ENCODE results near the gene ANKRD30B.
"Not testable (repeated sequence)": the region's sequence is repeated elsewhere in the genome, so short reads cannot be mapped to it uniquely, and the experiment has no call there.

ANKRD30B gene

DNA sequence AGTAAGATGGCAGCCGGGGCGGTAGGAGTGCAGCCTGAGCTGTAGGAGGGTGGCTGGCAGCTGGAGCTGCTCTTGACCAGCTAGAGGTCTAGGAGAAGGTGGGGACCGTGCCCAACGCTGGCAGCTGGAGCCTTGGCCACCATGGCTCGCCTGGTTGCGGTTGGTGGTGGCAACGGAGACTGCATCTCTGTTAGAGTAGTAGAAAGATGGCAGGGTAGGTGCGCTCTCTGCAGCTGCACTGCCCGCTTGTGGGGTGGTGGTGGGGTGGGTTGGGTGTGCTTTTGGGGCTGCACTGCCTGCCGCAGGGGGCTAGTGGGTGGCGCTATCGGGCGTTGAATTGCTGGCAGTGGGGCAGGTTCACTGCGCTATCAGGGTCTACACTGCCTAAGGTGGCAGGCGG lies 118.5 kb downstream of the ANKRD30B start:
- H3K27ac ChIP-seq (ENCODE audit: low read length, poor library complexity, severe bottlenecking); H4K8ac ChIP-seq (ENCODE audit: low read length); H4K91ac ChIP-seq (ENCODE audit: low read length); H3K79me1 ChIP-seq (replicated peaks; ENCODE audit: low read length, poor library complexity, severe bottlenecking); H3K4me1 ChIP-seq (ENCODE audit: control insufficient read depth, insufficient read depth, low read depth, low read length); H2AFZ ChIP-seq (ENCODE audit: low read depth, low read length); H2BK15ac ChIP-seq (ENCODE audit: low read depth, poor library complexity, severe bottlenecking); H3K18ac ChIP-seq (ENCODE audit: low read depth in 1 of 2, low read length in 2 of 2); H2BK12ac ChIP-seq (ENCODE audit: low read length in 2 of 2); H3K14ac ChIP-seq (ENCODE audit: low read length in 2 of 2); H3K36me3 ChIP-seq (ENCODE audit: control insufficient read depth in 1 of 2, insufficient read depth in 2 of 2, low read depth in 1 of 2, low read length in 2 of 2); H3K23ac ChIP-seq (ENCODE audit: low read length in 2 of 2); H3K9me3 ChIP-seq (ENCODE audit: control insufficient read depth, low read length); H3K9ac ChIP-seq (ENCODE audit: low read length); H2AK5ac ChIP-seq (ENCODE audit: low read length, severe bottlenecking); H3K4ac ChIP-seq (ENCODE audit: low read depth in 1 of 2, low read length in 2 of 2); H3K27me3 ChIP-seq (ENCODE audit: control insufficient read depth in 1 of 2, insufficient read depth in 1 of 2, low read length in 2 of 2); H2BK5ac ChIP-seq (ENCODE audit: low read depth, low read length, poor library complexity, severe bottlenecking); H3K4me2 ChIP-seq (ENCODE audit: low read length, poor library complexity, severe bottlenecking); DNase-seq; H3K4me3 ChIP-seq (ENCODE audit: insufficient read depth in 1 of 2, low read depth in 1 of 2, low read length in 2 of 2); H2BK120ac ChIP-seq (ENCODE audit: low read depth, low read length): not testable (repeated sequence)
- WGBS: 91% methylated on average over 14 of the region's 15 CpGs

DNA sequence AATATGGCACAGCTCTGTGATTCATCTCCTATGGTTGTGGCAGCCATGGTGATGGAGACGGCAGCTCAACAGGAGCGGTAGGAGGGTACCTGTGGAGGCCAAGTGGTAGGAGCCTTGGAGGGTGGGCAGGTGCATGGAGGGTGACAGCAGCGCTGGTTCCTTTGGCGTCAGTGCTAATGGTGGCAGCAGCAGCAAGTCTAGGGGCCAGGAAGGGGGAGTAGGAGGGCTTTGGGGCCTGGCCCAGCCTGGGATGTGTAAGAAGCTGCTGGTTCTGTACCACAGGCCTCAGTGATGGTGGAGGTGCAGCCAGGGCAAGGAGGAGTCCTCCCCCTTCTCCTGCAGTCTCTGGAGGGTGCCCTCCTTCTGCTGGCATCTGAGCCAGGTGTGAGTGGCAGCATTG lies 120.0 kb downstream of the ANKRD30B start:
- not testable (repeated sequence) for H3K4me1 ChIP-seq (ENCODE audit: control insufficient read depth, insufficient read depth, low read depth, low read length); H2AFZ ChIP-seq (ENCODE audit: low read depth, low read length); H2AK5ac ChIP-seq (ENCODE audit: low read length, severe bottlenecking); H2BK120ac ChIP-seq (ENCODE audit: low read depth, low read length); H3K9me3 ChIP-seq (ENCODE audit: control insufficient read depth, low read length); DNase-seq; H3K27ac ChIP-seq (ENCODE audit: low read length, poor library complexity, severe bottlenecking); H2BK15ac ChIP-seq (ENCODE audit: low read depth, poor library complexity, severe bottlenecking); H4K8ac ChIP-seq (ENCODE audit: low read length); H3K27me3 ChIP-seq (ENCODE audit: control insufficient read depth in 1 of 2, insufficient read depth in 1 of 2, low read length in 2 of 2); H3K18ac ChIP-seq (ENCODE audit: low read depth in 1 of 2, low read length in 2 of 2); H3K36me3 ChIP-seq (ENCODE audit: control insufficient read depth in 1 of 2, insufficient read depth in 2 of 2, low read depth in 1 of 2, low read length in 2 of 2); H2BK12ac ChIP-seq (ENCODE audit: low read length in 2 of 2); H3K79me1 ChIP-seq (replicated peaks; ENCODE audit: low read length, poor library complexity, severe bottlenecking); H4K91ac ChIP-seq (ENCODE audit: low read length); H3K4ac ChIP-seq (ENCODE audit: low read depth in 1 of 2, low read length in 2 of 2); H3K4me3 ChIP-seq (ENCODE audit: insufficient read depth in 1 of 2, low read depth in 1 of 2, low read length in 2 of 2); H3K23ac ChIP-seq (ENCODE audit: low read length in 2 of 2); H3K14ac ChIP-seq (ENCODE audit: low read length in 2 of 2); H3K9ac ChIP-seq (ENCODE audit: low read length); H3K4me2 ChIP-seq (ENCODE audit: low read length, poor library complexity, severe bottlenecking); H2BK5ac ChIP-seq (ENCODE audit: low read depth, low read length, poor library complexity, severe bottlenecking)
- WGBS: 67% methylated on average over 4 of the region's 4 CpGs

DNA sequence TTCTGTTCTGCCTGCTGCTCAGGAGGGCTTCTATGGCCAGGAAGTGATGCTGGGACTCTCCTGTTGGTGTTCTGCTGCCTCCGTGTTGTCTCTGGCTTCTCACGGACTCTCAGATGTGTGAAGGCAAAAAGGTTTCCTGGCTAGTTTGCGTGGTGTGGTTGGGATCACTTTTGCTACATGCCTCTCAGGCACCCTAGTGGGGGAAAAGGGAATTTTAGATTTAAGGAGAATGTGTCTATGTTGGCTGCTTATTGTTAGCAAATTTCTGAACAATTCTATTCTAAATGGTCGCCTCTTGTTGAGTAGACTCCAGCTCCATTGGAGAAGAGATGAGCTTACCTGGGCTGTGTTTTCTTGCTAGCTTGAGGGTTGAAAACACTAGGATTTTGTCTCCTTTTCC lies 120.9 kb downstream of the ANKRD30B start:
- H3K9ac ChIP-seq (ENCODE audit: low read length); H3K27ac ChIP-seq (ENCODE audit: low read length, poor library complexity, severe bottlenecking); H3K79me1 ChIP-seq (replicated peaks; ENCODE audit: low read length, poor library complexity, severe bottlenecking); H3K4me1 ChIP-seq (ENCODE audit: control insufficient read depth, insufficient read depth, low read depth, low read length); H3K23ac ChIP-seq (ENCODE audit: low read length in 2 of 2); H3K18ac ChIP-seq (ENCODE audit: low read depth in 1 of 2, low read length in 2 of 2); H3K9me3 ChIP-seq (ENCODE audit: control insufficient read depth, low read length); H3K36me3 ChIP-seq (ENCODE audit: control insufficient read depth in 1 of 2, insufficient read depth in 2 of 2, low read depth in 1 of 2, low read length in 2 of 2); H3K14ac ChIP-seq (ENCODE audit: low read length in 2 of 2); H2BK15ac ChIP-seq (ENCODE audit: low read depth, poor library complexity, severe bottlenecking); H2BK12ac ChIP-seq (ENCODE audit: low read length in 2 of 2); H2BK5ac ChIP-seq (ENCODE audit: low read depth, low read length, poor library complexity, severe bottlenecking); H3K27me3 ChIP-seq (ENCODE audit: control insufficient read depth in 1 of 2, insufficient read depth in 1 of 2, low read length in 2 of 2); H2BK120ac ChIP-seq (ENCODE audit: low read depth, low read length); H3K4me3 ChIP-seq (ENCODE audit: insufficient read depth in 1 of 2, low read depth in 1 of 2, low read length in 2 of 2); H4K91ac ChIP-seq (ENCODE audit: low read length); H2AK5ac ChIP-seq (ENCODE audit: low read length, severe bottlenecking); H3K4me2 ChIP-seq (ENCODE audit: low read length, poor library complexity, severe bottlenecking); H2AFZ ChIP-seq (ENCODE audit: low read depth, low read length); H4K8ac ChIP-seq (ENCODE audit: low read length); H3K4ac ChIP-seq (ENCODE audit: low read depth in 1 of 2, low read length in 2 of 2); DNase-seq: not testable (repeated sequence)
- WGBS: 67% methylated on average over 1 of the region's 4 CpGs

DNA sequence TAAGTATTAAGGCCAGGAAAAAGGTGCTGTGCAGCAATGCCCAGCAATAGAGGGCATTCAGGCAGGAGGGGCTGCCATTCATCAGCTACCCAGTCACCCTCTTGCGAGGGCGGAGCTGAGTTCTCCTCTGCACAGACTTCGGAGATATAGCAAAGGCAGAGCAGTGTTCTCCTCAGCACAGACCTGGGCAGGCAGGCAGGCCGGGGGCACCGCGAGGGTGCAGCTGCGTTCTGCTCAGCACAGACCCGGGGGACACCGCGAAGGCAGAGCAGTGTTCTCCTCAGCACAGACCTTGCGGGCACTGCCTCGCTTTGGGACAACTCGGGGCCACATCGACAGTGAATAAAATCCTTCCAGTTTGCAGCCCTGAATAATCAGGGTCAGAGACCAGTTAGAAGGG lies 130.9 kb downstream of the ANKRD30B start:
- not testable (repeated sequence) for H4K8ac ChIP-seq (ENCODE audit: low read length); H3K27me3 ChIP-seq (ENCODE audit: control insufficient read depth in 1 of 2, insufficient read depth in 1 of 2, low read length in 2 of 2); H3K4me2 ChIP-seq (ENCODE audit: low read length, poor library complexity, severe bottlenecking); H2BK15ac ChIP-seq (ENCODE audit: low read depth, poor library complexity, severe bottlenecking); H3K23ac ChIP-seq (ENCODE audit: low read length in 2 of 2); H2BK12ac ChIP-seq (ENCODE audit: low read length in 2 of 2); H3K9ac ChIP-seq (ENCODE audit: low read length); DNase-seq; H3K4me3 ChIP-seq (ENCODE audit: insufficient read depth in 1 of 2, low read depth in 1 of 2, low read length in 2 of 2); H3K27ac ChIP-seq (ENCODE audit: low read length, poor library complexity, severe bottlenecking); H4K91ac ChIP-seq (ENCODE audit: low read length); H2AFZ ChIP-seq (ENCODE audit: low read depth, low read length); H3K36me3 ChIP-seq (ENCODE audit: control insufficient read depth in 1 of 2, insufficient read depth in 2 of 2, low read depth in 1 of 2, low read length in 2 of 2); H3K4ac ChIP-seq (ENCODE audit: low read depth in 1 of 2, low read length in 2 of 2); H3K18ac ChIP-seq (ENCODE audit: low read depth in 1 of 2, low read length in 2 of 2); H2AK5ac ChIP-seq (ENCODE audit: low read length, severe bottlenecking); H3K9me3 ChIP-seq (ENCODE audit: control insufficient read depth, low read length); H3K4me1 ChIP-seq (ENCODE audit: control insufficient read depth, insufficient read depth, low read depth, low read length); H2BK5ac ChIP-seq (ENCODE audit: low read depth, low read length, poor library complexity, severe bottlenecking); H3K14ac ChIP-seq (ENCODE audit: low read length in 2 of 2); H3K79me1 ChIP-seq (replicated peaks; ENCODE audit: low read length, poor library complexity, severe bottlenecking); H2BK120ac ChIP-seq (ENCODE audit: low read depth, low read length)
- 81% methylated on average over 11 of the region's 14 CpGs for WGBS
